ENCODE measurements around the gene SNAI1.

The SNAI1 gene

DNA sequence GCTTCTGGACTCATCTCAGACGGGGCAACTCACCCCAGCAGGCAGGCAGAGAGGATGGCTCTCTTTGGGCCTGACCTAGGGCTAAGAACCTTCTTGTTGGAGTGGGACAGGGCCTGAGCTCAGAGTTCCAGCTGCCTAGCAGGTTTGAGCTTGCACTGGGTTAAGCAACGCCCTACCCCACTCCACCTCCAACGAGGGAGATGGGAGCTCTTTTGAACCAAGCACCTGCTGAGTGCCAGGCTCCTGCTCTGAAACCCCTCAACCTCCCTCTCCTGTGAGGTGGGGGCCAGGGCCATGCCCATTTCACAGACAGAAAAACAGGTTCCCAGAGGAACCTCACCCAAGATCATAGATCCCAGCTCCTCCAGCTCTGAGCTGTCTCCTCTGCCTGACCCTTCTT is 54.3 kb downstream of the SNAI1 start:
- no peak for DNase-seq (ENCODE audit: low read depth, low spot score)

DNA sequence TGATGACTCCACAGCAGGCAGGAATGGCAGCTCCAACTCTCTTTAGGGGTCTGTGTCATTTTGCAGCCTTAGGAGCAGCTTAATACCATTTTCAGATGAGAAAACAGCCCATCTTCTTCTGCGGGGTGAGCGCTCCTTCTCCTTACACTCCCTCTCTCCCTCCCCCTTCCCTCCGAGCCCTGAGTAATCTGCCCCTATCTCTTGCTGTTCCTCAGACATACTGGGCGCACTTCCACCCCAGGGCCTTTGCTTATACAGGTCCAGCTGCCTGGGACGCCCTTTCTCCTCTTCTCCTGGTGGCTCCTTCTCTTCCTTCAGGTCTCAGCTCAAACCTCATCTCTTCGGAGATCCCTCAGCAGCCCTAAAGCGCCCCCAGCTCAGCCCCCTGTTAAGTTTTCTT is 54.8 kb downstream of the SNAI1 start:
- no peak for DNase-seq (ENCODE audit: low read depth, low spot score)

DNA sequence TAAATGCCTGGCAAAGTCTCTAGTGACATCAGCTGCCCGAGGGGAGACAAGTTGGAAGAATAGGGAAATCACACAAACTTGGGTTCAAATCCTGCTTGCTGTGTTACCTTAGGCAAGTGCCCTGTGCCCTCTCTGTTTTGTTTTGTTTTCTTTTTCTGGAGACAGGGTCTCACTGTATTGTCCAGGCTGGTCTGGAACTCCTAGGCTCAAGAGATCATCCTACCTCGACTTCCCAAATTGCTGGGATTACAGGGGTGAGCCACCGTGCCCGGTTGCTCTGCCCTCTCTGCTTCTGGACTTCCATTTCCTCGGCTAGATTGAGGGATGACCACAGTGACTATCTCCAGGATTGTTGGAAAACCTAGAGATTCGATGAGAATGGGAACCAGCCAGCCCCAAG is 55.4 kb downstream of the SNAI1 start:
- DNase-seq (ENCODE audit: low read depth, low spot score), result no peak
